K562 (cell line): ENCODE results near the gene PACSIN3. TPM values are rescaled to one million over a fixed set of nuclear protein-coding genes. Genes with fewer than 3 reads are reported as not detected.
A peak's percentile ranks its signal among the peaks of the same experiment; 100 is the strongest.

Source experiments
- ATAC-seq: fragments of 200-7000 bp; cut with Tn5 transposase; 3 replicates; pipeline ENCODE4 v1.9.1; 2020; ENCODE audit warnings: moderate library complexity
- BruUV-seq: library from RNA; stranded (reverse); fragments of 400-500 nt; replicated peaks from 2 replicates; lab custom pipeline; 2021; lab: Mats Ljungman, UMichigan
- CTCF ChIA-PET: fragments of 300-600 bp; formaldehyde crosslinking; extraction: SDS; loops from one replicate; lab custom pipeline; 2021; ENCODE audit warnings: low intra/inter-chr PET ratio; lab: Yijun Ruan, JAX
- POLR2A ChIA-PET: fragments of 300-600, 350-650 bp; sonication (Branson Sonifier 250); formaldehyde crosslinking; extraction: SDS; loops from one replicate; lab custom pipeline; 2021; ENCODE audit warnings: antibody characterized with exemption, inconsistent platforms; lab: Yijun Ruan, JAX
- DNase-seq, 4 experiments: peaks; one replicate each; pipeline versions ENCODE4 v3.0.0 to v3.0.0-alpha.2; 2011 to 2018; ENCODE audit warnings: low spot score in 3 of 4, mixed read lengths in 3 of 4; ENCODE audit errors: extremely low read depth in 1 of 4
- FAIRE-seq: peaks from 2 replicates; lab custom pipeline; 2011; peaks lifted over from hg19 to GRCh38; lab: Jason Lieb, UNC
- H2AFZ ChIP-seq: 2 replicates; pipeline ENCODE4 v1.6.0; 2011; ENCODE audit warnings: low read depth, low read length, control low read depth, inconsistent platforms
- H3K27ac ChIP-seq: fragments of 200-600 bp; 3 replicates; pipeline ENCODE4 v1.8.0; 2011; ENCODE audit warnings: low read depth, mild to moderate bottlenecking, control low read depth, inconsistent platforms, low read length, moderate library complexity, mixed read lengths; ENCODE audit errors: extremely low read depth
- H3K27me3 ChIP-seq, 2 experiments: fragments of 300-600 bp in 1 of 2; 2 replicates in 1 of 2; 3 replicates in 1 of 2; pipeline versions ENCODE4 v1.6.0 to v1.8.0; 2011; ENCODE audit warnings: inconsistent platforms in 2 of 2, low read length in 2 of 2, mild to moderate bottlenecking in 1 of 2, mixed read lengths in 1 of 2, moderate library complexity in 1 of 2; ENCODE audit not compliant: control insufficient read depth in 2 of 2, insufficient read depth in 2 of 2
- H3K36me3 ChIP-seq: fragments of 300-600 bp; 3 replicates; pipeline ENCODE4 v1.8.0; 2011; ENCODE audit warnings: mild to moderate bottlenecking, low read length, inconsistent platforms; ENCODE audit not compliant: control insufficient read depth, insufficient read depth
- H3K4me1 ChIP-seq, 2 experiments: fragments of 200-600 bp in 1 of 2; replicated peaks in 1 of 2; 2 replicates in 1 of 2; 3 replicates in 1 of 2; pipeline versions ENCODE4 v1.5.1 to v1.8.0; 2011; ENCODE audit warnings: inconsistent platforms in 2 of 2, low read length in 2 of 2, mild to moderate bottlenecking in 1 of 2, mixed read lengths in 1 of 2, moderate library complexity in 1 of 2; ENCODE audit not compliant: control insufficient read depth in 2 of 2, insufficient read depth in 2 of 2
- H3K4me2 ChIP-seq: 2 replicates; pipeline ENCODE4 v1.6.1; 2011; ENCODE audit warnings: low read length, control low read depth, inconsistent platforms, mixed read lengths; ENCODE audit not compliant: insufficient read depth
- H3K4me3 ChIP-seq: fragments of 200-600 bp; sonication (generic), shearing (Covaris generic); 2 replicates; pipeline ENCODE4 v1.5.1; 2016; ENCODE audit warnings: control low read depth, inconsistent platforms
- H3K79me2 ChIP-seq: fragments of 200-600 bp; 3 replicates; pipeline ENCODE4 v1.8.0; 2011; ENCODE audit warnings: low read length, inconsistent platforms; ENCODE audit not compliant: control insufficient read depth, insufficient read depth
- H3K9ac ChIP-seq, 2 experiments: 2 replicates each; pipeline versions ENCODE4 v1.6.0 to v1.6.1; 2011; ENCODE audit warnings: low read depth in 2 of 2, low read length in 2 of 2, control low read depth in 1 of 2, inconsistent platforms in 1 of 2, mild to moderate bottlenecking in 1 of 2, mixed read lengths in 1 of 2; ENCODE audit not compliant: insufficient read depth in 1 of 2
- H3K9me1 ChIP-seq: one replicate; pipeline ENCODE4 v1.6.0; 2011; ENCODE audit warnings: inconsistent platforms, mild to moderate bottlenecking, low read length, moderate library complexity; ENCODE audit not compliant: control insufficient read depth, insufficient read depth
- H3K9me3 ChIP-seq: replicated peaks from 2 replicates; pipeline ENCODE4 v1.5.1; 2011; ENCODE audit warnings: low read depth, low read length, inconsistent platforms; ENCODE audit not compliant: control insufficient read depth, insufficient read depth
- H4K20me1 ChIP-seq: replicated peaks from 2 replicates; pipeline ENCODE4 v1.6.1; 2011; ENCODE audit warnings: low read length, inconsistent platforms, mixed read lengths; ENCODE audit not compliant: control insufficient read depth, insufficient read depth
- CEBPG ChIP-seq, 3 experiments: fragments of 200-800 bp in 1 of 3; sonication (Bioruptor generic) in 1 of 3; sonication (generic) in 1 of 3; formaldehyde crosslinking in 1 of 3; IDR thresholded peaks in 2 of 3; conservative IDR thresholded peaks in 1 of 3; 2 replicates each; pipeline versions ENCODE4 v1.6.1 to v1.8.0; 2016 to 2022; ENCODE audit warnings: missing compliant biosample characterization in 2 of 3, missing genetic modification characterization in 2 of 3, mild to moderate bottlenecking in 1 of 3, missing genetic modification reagents in 1 of 3
- EHMT2 ChIP-seq: fragments of 450-650 bp; IDR thresholded peaks from 2 replicates; pipeline ENCODE4 v1.6.1; 2018; ENCODE audit warnings: antibody characterized with exemption
- FOSL1 ChIP-seq: fragments of 200-800 bp; sonication (Bioruptor generic); conservative IDR thresholded peaks from 2 replicates; pipeline ENCODE4 v1.6.1; 2016; ENCODE audit warnings: missing genetic modification characterization, missing compliant biosample characterization
- HDGF ChIP-seq: fragments of 450-650 bp; IDR thresholded peaks from 2 replicates; pipeline ENCODE4 v1.6.1; 2016
- HNRNPL ChIP-seq: fragments of 200-400 bp; formaldehyde crosslinking; IDR thresholded peaks from 2 replicates; pipeline ENCODE4 v1.6.1; 2017; ENCODE audit warnings: low read depth, mild to moderate bottlenecking, low read length
- KAT7 ChIP-seq: sonication (generic); formaldehyde crosslinking; IDR thresholded peaks from 2 replicates; pipeline ENCODE4 v1.8.0; 2022; ENCODE audit warnings: missing genetic modification reagents, mild to moderate bottlenecking, borderline replicate concordance
- PTBP1 ChIP-seq: fragments of 200-400 bp; formaldehyde crosslinking; IDR thresholded peaks from 2 replicates; pipeline ENCODE4 v1.6.1; 2017; ENCODE audit warnings: low read depth, low read length
- TAF1 ChIP-seq: IDR thresholded peaks from 2 replicates; pipeline ENCODE4 v1.6.1; 2011; ENCODE audit warnings: mild to moderate bottlenecking, low read length, moderate library complexity; ENCODE audit not compliant: insufficient read depth, control insufficient read depth, severe bottlenecking; ENCODE audit errors: extremely low read depth
- TEAD4 ChIP-seq, 2 experiments: sonication (generic) in 1 of 2; formaldehyde crosslinking in 1 of 2; IDR thresholded peaks; 2 replicates each; pipeline versions ENCODE4 v1.6.1 to v1.8.0; 2012 to 2022; ENCODE audit warnings: borderline replicate concordance in 1 of 2, inconsistent platforms in 1 of 2, low read length in 1 of 2, mild to moderate bottlenecking in 1 of 2, missing genetic modification reagents in 1 of 2
- ZNF3 ChIP-seq: fragments of 250-450 bp; sonication (Bioruptor Pico); IDR thresholded peaks from 2 replicates; pipeline ENCODE4 v1.5.0; 2021; ENCODE audit warnings: mild to moderate bottlenecking, moderate library complexity
- ZNF444 ChIP-seq: fragments of 250-450 bp; sonication (Bioruptor Pico); IDR thresholded peaks from 2 replicates; pipeline ENCODE4 v1.4.0; 2020; ENCODE audit warnings: mild to moderate bottlenecking, moderate library complexity
- whole genome bisulfite sequencing: fragments of 100-300 bp; shearing (Covaris generic); methylation state at CpG from one replicate; pipeline ENCODE4 v1.1.6; 2016; ENCODE audit warnings: low coverage, mixed read lengths; ENCODE audit not compliant: insufficient coverage; ENCODE audit errors: missing lambda C conversion rate; 5-methylcytosine and 5-hydroxymethylcytosine counted together
- in situ Hi-C: fragments of 300-500 bp; cut with MboI; formaldehyde crosslinking; loops from 4 replicates; pipeline ENCODE4 v1.15.0; 2018; ENCODE audit warnings: inconsistent platforms, mixed read lengths
- intact Hi-C: fragments of 100-400 bp; cut with micrococcal nuclease; formaldehyde crosslinking; loops from 2 replicates; pipeline ENCODE4 v1.14.2; 2022
- polyA plus RNA-seq, 8 experiments: library from polyadenylated mRNA; depleted of rRNA in 4 of 8; stranded (reverse) in 5 of 8; unstranded in 3 of 8; fragments of >200 nt; fragmentation: Nextera tagmentation in 2 of 8; fragmentation: Illumina TruSeq in 1 of 8; extraction: Ambion mirVana in 2 of 8; extraction: Trizol in 1 of 8; gene quantifications; 2 replicates each; pipeline versions ENCODE4 v1.2.1 to v1.2.3, GENCODE V29; 2011 to 2014; ENCODE audit warnings: inconsistent platforms in 1 of 8, missing spikeins in 1 of 8
- total RNA-seq, 7 experiments: library from RNA; depleted of rRNA in 6 of 7; stranded (reverse); fragments of >200 nt in 6 of 7; fragmentation: Illumina TruSeq in 2 of 7; extraction: Trizol in 2 of 7; gene quantifications; 2 replicates each; pipeline versions ENCODE4 v1.2.1 to v1.2.3, GENCODE V29; 2011 to 2021; ENCODE audit warnings: low replicate concordance in 1 of 7
- TF ChIP-seq, protein P1 (sequence below): sonication (generic); formaldehyde crosslinking; IDR thresholded peaks from 2 replicates; pipeline ENCODE4 v1.8.0; 2022; ENCODE audit warnings: mild to moderate bottlenecking, missing genetic modification reagents
- TF ChIP-seq, protein P2 (sequence below): sonication (generic); formaldehyde crosslinking; IDR thresholded peaks from 2 replicates; pipeline ENCODE4 v1.8.0; 2022; ENCODE audit warnings: mild to moderate bottlenecking, low read depth, missing genetic modification reagents

PACSIN3 gene
- total and polyA plus RNA-seq, 9 of the 15 experiments (the other 6 are each of a cell fraction or from before 2014, with no cell fraction given): 0.13 to 18.1 (median 7.1) TPM

DNA sequence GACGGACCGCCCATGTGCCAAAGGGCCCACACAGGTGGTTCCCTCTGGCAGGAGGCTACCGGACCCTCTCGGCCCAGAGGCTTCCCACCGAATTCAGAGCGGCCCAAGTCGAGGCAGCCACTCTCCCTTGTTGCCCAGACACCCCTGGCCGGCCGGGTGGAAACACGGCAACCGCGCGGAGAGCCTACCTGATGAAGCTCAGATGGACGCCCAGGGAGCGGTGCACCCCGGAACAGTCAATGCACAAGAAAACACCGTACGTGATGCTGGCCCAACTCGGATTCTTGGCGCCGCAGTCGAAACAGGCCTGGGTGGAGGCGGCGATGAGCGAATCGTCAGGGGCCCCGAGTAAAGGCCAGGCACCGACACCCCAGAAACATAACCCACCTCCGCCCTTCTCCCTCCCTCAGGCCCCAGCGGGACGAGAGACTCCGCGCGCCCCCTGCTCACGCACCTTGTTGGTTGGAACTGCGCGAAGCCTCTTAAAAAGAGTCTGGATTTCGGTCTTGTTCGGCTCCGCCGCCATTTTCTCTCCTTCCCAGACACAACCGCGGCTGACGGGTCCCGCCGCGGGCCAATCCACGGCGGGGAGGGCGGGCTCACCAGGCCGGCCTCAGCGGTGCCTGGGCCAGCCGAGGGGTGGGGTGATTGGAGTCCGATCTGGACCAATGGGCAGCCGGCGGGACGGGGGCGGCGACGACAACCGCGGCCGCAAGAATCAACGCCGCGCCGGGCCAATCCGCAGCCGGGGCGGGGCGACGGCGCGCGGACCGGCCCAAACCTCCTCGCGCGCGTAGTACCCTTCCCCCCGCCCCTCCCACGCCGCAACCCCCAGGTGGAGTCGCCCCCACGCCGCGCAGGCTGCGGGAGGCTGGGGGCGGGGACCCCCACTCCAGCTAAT, 9.7 kb downstream of the PACSIN3 start, which contains the start of gene ARFGAP2 (continued):
- TF ChIP-seq PTBP1 (no peak), FOSL1 (tag) (peak; percentile 56), TAF1 (peak; percentile 87), ZNF444 (no peak), HNRNPL (0 out of 2 replicates have a peak, but pooled peaks have one; percentile 56)
- TF ChIP-seq, all 486 proteins: peak for 108

DNA sequence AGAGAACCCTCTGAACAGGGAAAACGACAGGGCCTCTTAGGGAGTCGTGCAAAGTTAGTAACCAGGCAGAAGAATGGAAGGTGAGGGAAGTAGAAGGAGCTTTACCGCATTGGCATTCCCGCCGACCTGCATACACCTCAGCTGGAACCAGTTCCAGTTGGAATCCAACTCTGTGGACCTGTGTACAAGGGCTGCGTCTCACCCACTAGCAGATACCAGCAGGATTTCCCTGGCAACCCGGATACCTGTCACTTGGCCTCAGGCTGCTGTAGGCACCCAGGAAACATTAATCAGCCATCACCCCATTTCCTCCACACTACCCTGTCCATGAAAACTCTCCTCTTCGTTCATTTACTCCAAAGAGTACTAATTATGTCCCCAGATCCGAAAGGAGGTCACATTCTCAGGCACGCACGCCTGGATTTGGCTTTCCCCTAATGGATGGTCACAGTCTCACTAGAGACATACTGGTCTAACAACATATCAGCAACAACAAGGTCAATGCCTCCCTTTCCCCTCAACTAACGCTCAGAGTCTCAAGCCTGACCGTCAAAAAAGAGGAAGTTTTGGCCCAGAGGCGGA, 10.4 kb downstream of the PACSIN3 start:
- BruUV-seq: no TSS peak
- peaks cover 54% of the 10 kb centered on the region for H3K79me2 ChIP-seq
- 2% methylated on average over 14 of the region's 14 CpGs for WGBS
- H3K9me3 ChIP-seq: no peaks in the 10 kb centered on the region
- peak overlapping the region; percentile 97 for H3K27ac ChIP-seq
- H3K9ac ChIP-seq: peak overlapping the region; percentile 97 to 99
- H3K27me3 ChIP-seq: no peaks in the 10 kb centered on the region
- ChIA-PET CTCF (no interaction called here), POLR2A (interaction anchor here (0.8 to 0.9 kb wide), 3 partner anchors 10 to 15 kb away, joined by 3 read pairs; no protein-coding TSS in a partner anchor)
- DNase-seq: peak in 1 of 4 experiments; percentile 59
- H3K4me3 ChIP-seq: peak overlapping the region; percentile 89
- H2AFZ ChIP-seq: peak overlapping the region; percentile 92; the same call in 1 of the 2 replicates
- H3K36me3 ChIP-seq: peaks cover 58% of the 10 kb centered on the region
- ATAC-seq: no peak
- intact Hi-C loops: loop anchor here (2.0 kb wide), 3 partner anchors 73 to 233 kb away; partner anchors contain the start of genes ACP2 and SLC39A13
- FAIRE-seq: peak; percentile 81
- H4K20me1 ChIP-seq: peaks cover 6% of the 10 kb centered on the region
- in situ Hi-C loops: loop anchor here (10.0 kb wide), 1 partner anchor 169 kb away; no protein-coding TSS in a partner anchor
- H3K4me1 ChIP-seq: peaks cover 16 to 32% of the 10 kb centered on the region in 2 experiments
- H3K4me2 ChIP-seq: peak overlapping the region; percentile 100
- H3K9me1 ChIP-seq: peaks cover 3% of the 10 kb centered on the region
- TF ChIP-seq KAT7 (CRISPR knock-in tag) (peak; percentile 79), ZNF3 (CRISPR knock-in tag) (no peak), CEBPG (CRISPR knock-in tag; IDR thresholded peaks at IDR 0.05) (peak; percentile 48; the same call in 1 of the 2 replicates), CEBPG (tag; conservative IDR thresholded peaks at IDR 0.05 in 1 of 2, IDR thresholded peaks at IDR 0.05 in 1 of 2) (no peak), HDGF (0 out of 2 replicates have a peak, but pooled peaks have one; percentile 25), TEAD4 (IDR thresholded peaks at IDR 0.05; ENCODE audit: low read length) (0 out of 2 replicates have a peak, but pooled peaks have one; percentile 19), TEAD4 (CRISPR knock-in tag; IDR thresholded peaks at IDR 0.05; ENCODE audit: borderline replicate concordance) (no peak), EHMT2 (no peak)
- TF ChIP-seq, protein P1, sequence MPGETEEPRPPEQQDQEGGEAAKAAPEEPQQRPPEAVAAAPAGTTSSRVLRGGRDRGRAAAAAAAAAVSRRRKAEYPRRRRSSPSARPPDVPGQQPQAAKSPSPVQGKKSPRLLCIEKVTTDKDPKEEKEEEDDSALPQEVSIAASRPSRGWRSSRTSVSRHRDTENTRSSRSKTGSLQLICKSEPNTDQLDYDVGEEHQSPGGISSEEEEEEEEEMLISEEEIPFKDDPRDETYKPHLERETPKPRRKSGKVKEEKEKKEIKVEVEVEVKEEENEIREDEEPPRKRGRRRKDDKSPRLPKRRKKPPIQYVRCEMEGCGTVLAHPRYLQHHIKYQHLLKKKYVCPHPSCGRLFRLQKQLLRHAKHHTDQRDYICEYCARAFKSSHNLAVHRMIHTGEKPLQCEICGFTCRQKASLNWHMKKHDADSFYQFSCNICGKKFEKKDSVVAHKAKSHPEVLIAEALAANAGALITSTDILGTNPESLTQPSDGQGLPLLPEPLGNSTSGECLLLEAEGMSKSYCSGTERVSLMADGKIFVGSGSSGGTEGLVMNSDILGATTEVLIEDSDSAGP (CRISPR knock-in tag): 0 out of 2 replicates have a peak, but pooled peaks have one; percentile 68
- TF ChIP-seq, protein P2, sequence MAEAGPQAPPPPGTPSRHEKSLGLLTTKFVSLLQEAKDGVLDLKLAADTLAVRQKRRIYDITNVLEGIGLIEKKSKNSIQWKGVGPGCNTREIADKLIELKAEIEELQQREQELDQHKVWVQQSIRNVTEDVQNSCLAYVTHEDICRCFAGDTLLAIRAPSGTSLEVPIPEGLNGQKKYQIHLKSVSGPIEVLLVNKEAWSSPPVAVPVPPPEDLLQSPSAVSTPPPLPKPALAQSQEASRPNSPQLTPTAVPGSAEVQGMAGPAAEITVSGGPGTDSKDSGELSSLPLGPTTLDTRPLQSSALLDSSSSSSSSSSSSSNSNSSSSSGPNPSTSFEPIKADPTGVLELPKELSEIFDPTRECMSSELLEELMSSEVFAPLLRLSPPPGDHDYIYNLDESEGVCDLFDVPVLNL (CRISPR knock-in tag): peak; percentile 79
